Measurements from ENCODE around the gene PDILT. TPM values are rescaled to one million over a fixed set of nuclear protein-coding genes. Genes with fewer than 3 reads are reported as not detected.

The PDILT gene
- total RNA-seq, 2 experiments from 2014 or later = not detected

Other genes with a start within 250 kb of the PDILT start
- gene GP2, start 77.2 kb downstream of the PDILT start, total RNA-seq = not detected
- gene UMOD, start 52.0 kb downstream of the PDILT start, total RNA-seq = not detected
- not detected for gene ACSM5, start 4.8 kb upstream of the PDILT start, total RNA-seq
- under 1 TPM in 1 of 2 experiments, not detected in 1; 0.26 TPM for gene ACSM2A, start 46.8 kb upstream of the PDILT start, total RNA-seq
- under 1 TPM in 1 of 2 experiments, not detected in 1; 0.49 TPM for gene ACSM2B, start 171.6 kb upstream of the PDILT start, total RNA-seq